H1 (cell line): ENCODE data around the gene LDLRAD4. TPM values are rescaled to one million over a fixed set of nuclear protein-coding genes. Genes with fewer than 3 reads are reported as not detected.

Source experiments
- GABPA ChIP-seq: IDR thresholded peaks from 2 replicates; pipeline ENCODE4 v1.6.1; 2011; ENCODE audit warnings: mild to moderate bottlenecking, low read length, moderate library complexity, borderline replicate concordance; ENCODE audit not compliant: insufficient read depth
- HDAC6 ChIP-seq: IDR thresholded peaks from one replicate; pipeline ENCODE4 v1.7.1; 2012; ENCODE audit warnings: low read depth, mild to moderate bottlenecking, inconsistent platforms, low read length, moderate library complexity
- KDM1A ChIP-seq: fragments of 200-600, 300-600 bp; sonication (generic); IDR thresholded peaks from 2 replicates; pipeline ENCODE4 v1.7.1; 2016; ENCODE audit warnings: mild to moderate bottlenecking, low read length, borderline replicate concordance
- RAD21 ChIP-seq, 2 experiments: IDR thresholded peaks in 1 of 2; conservative IDR thresholded peaks in 1 of 2; 2 replicates each; pipeline ENCODE4 v1.6.1; 2011; ENCODE audit warnings: low read depth in 2 of 2, low read length in 2 of 2, improper control_type of control experiment in 1 of 2, inconsistent platforms in 1 of 2, mild to moderate bottlenecking in 1 of 2, moderate library complexity in 1 of 2
- SP2 ChIP-seq: IDR thresholded peaks from 2 replicates; pipeline ENCODE4 v1.6.1; 2012; ENCODE audit warnings: mild to moderate bottlenecking, low read length, inconsistent platforms
- TAF1 ChIP-seq: IDR thresholded peaks from 2 replicates; pipeline ENCODE4 v1.6.1; 2011; ENCODE audit warnings: mild to moderate bottlenecking, low read depth, low read length
- polyA plus RNA-seq, 7 experiments: library from polyadenylated mRNA; depleted of rRNA in 3 of 7; stranded (reverse) in 5 of 7; unstranded in 2 of 7; fragments of >200 nt in 5 of 7; fragments of 200-250 nt in 2 of 7; gene quantifications; 1 replicate in 5 of 7; 2 replicates in 1 of 7; 4 replicates in 1 of 7; pipeline versions ENCODE4 v1.2.1 to v1.2.3, GENCODE V29; 2011 to 2013; ENCODE audit warnings: missing spikeins in 2 of 7, mixed read lengths in 2 of 7
- total RNA-seq: library from RNA; stranded (reverse); fragmentation: NEBNext Ultra II Directional; extraction: Animal tissue kit (Norgen Biotek cat#: 25700); gene quantifications from 2 replicates; pipeline ENCODE4 v1.2.1, GENCODE V29; 2021
- TF ChIP-seq, protein P1 (sequence below): IDR thresholded peaks from 2 replicates; pipeline ENCODE4 v1.6.1; 2012; ENCODE audit warnings: low read length, inconsistent platforms

Gene LDLRAD4
- total and polyA plus RNA-seq, 2 of the 8 experiments (the other 6 are each of a cell fraction or from before 2014, with no cell fraction given), result 0.77 to 1.4 TPM

DNA sequence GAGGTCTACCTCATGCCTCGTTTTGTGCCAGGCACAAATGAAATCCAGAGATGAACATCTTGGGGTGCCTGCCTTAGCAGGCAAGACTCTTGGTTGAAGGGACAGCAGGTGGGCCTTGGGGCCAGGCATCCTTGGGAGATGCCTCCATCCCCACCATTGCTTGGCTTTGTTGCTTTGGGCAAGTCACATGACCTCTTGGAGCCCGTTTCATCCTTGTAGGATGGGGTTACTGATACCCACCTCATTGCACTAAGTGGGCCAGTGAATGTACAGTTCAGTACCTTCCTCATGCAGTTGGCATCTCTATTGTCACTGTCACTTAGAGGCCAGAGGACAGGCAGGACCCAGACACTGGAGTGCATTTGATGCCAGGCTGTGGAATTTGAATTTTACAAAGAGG lies 195.5 kb downstream of the LDLRAD4 start (continued):
- TF ChIP-seq, protein P1, sequence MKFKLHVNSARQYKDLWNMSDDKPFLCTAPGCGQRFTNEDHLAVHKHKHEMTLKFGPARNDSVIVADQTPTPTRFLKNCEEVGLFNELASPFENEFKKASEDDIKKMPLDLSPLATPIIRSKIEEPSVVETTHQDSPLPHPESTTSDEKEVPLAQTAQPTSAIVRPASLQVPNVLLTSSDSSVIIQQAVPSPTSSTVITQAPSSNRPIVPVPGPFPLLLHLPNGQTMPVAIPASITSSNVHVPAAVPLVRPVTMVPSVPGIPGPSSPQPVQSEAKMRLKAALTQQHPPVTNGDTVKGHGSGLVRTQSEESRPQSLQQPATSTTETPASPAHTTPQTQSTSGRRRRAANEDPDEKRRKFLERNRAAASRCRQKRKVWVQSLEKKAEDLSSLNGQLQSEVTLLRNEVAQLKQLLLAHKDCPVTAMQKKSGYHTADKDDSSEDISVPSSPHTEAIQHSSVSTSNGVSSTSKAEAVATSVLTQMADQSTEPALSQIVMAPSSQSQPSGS, result no peak
- TF ChIP-seq SP2, result no peak
- no peak for TF ChIP-seq HDAC6
- no peak for TF ChIP-seq RAD21 (IDR thresholded peaks at IDR 0.05 in 1 of 2, conservative IDR thresholded peaks at IDR 0.05 in 1 of 2; ENCODE audit: low read depth in 2 of 2, low read length in 2 of 2)
- no peak for TF ChIP-seq GABPA
- no peak for TF ChIP-seq TAF1
- no peak for TF ChIP-seq KDM1A
